SHP77 (cell line): ENCODE results near the gene SDK2.

Source experiments
- DNase-seq, 2 experiments: peaks; one replicate each; lab custom pipeline; 2025; lab: John Stamatoyannopoulos, UW

The SDK2 gene

DNA sequence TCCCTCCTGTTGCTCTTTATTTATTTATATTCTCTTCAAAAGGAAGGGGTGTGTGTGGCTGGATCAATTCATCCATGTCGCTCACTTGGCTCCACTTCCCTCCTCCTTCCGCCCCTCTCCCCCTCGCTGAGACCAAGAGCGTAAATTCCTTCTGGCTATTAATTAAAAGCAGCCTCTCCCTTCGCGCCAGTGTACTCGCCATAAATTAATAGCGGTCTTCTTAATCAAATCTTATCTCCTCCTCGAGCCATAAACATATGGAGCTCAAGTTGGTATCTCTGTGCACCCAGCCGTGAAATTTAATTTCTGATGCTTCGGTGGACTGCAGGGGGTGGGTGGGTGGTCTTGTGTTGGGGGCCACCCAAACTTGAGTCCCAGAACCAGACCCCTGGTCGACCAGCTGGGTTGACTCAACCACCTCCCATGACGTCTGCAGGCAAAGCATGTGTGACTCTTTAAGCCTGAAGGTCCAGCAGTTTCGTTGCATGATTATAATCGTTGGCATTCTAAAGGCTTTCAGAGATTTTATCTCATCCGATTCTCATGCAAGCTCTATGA is 57.9 kb downstream of the SDK2 start:
- no peak for DNase-seq

DNA sequence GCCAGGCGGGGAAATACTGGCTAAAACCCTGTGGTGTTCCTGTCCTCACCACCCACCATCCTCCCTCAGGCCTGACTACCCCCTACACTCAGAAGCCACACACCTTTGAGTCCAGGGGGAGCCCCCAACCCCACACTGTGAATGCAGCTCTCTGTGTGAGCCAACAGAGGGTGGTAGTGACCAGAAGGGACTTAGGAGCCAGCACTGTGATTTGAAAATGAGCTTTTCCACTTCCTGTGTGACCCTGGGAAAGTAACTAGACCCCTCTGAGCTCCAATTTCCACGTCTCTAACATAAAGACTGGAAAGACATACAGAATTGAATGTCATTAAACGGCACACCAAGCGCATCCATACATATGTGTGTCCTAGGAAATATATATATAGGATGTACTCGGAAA is 58.7 kb downstream of the SDK2 start:
- DNase-seq, result no peak

DNA sequence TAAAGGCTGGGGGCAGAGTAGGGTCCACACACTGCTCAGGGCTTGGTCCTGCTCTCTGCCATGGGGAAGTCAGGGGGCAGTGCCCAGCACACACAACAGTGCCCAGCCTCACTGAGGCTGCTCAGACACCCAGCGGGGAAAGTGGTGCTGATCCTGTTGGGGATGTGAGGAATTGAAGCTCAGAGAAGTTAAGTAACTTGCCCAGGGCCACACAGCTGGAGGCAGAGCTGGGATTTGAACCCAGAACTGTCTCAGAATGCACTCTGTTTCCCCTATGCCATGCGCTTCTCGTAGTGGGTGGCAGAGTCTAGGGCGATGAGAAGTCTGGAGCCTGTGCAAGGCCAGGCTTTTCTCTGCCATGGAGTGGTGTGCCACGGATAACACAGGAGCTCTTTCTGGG is 59.3 kb downstream of the SDK2 start:
- DNase-seq, result no peak

DNA sequence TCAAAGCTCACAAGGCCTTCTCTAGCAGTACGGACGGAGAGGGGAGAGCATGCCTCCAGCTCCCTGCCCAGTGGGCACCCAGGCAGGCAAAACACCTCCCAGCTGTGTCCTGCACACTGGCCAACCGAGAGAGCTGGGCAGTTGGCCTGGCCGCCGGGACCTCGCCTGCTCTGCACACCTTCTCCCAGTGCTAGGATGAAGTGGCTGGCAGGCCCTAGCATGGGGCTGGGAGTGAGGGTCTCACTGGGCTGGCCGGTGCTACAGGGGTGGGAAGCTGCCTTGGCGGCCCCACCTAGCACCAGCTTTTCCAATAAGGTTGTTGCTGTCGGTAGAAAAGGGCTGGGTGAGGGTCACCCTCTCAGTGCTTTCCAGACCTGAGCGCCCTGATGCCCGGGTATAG is 60.2 kb downstream of the SDK2 start:
- no peak for DNase-seq

DNA sequence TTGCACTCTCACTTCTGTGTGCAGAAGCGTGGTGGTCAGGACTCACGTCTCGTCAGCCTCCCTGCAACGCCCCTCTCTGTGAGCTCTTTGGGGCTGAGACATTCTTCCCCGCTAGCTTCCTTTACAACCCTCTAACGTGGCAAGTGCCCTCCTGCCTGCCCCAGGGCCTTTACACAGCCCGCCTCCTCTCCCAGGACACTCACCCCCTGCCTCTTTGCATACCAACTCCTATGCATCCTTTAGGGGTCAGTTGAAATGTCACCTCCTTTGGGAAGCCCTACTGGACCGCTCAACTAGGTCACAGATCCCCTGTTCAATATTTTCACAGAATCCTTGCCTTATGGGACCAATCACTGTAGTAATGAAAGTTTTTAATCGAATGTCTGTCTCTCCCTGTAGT is 61.4 kb downstream of the SDK2 start:
- no peak for DNase-seq

DNA sequence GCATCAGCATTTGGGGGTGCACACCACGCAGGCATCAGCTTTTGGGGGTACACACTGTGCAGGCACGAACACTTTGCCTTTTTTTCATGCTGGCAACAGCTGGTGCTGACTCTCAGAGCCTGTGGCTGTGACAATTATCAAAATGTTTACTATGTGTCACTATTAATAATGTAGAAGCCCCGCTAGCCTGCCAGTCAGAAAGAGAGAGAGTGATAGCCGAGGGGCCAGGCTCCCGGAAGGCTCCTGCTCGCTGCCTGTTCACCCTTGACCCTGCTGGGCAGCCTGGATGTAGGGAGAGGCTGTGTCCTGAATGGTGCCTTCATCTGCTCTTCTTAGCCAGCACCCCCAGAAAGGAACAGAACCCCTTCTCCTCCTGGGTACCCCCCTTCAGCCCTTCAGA is 61.9 kb downstream of the SDK2 start:
- no peak for DNase-seq

DNA sequence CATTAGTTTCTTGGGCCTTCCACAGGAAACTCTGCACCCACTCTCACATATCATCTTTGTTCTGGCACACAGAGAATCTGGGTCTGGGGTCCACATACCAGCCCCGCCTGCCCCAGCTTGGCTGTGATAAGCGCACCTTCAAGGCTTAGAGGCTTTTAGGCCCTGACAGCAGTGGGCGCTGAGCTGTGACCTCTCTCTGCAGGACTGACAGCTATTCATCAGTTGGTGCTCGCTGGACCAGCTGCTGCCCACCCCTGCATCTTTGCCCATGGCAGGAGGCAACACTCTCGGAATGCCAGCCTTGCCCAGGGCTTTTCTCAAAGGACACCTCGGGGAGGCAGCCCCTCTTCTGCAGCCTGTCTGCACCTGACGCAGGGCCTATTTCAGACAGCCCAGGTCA is 62.9 kb downstream of the SDK2 start:
- no peak for DNase-seq

DNA sequence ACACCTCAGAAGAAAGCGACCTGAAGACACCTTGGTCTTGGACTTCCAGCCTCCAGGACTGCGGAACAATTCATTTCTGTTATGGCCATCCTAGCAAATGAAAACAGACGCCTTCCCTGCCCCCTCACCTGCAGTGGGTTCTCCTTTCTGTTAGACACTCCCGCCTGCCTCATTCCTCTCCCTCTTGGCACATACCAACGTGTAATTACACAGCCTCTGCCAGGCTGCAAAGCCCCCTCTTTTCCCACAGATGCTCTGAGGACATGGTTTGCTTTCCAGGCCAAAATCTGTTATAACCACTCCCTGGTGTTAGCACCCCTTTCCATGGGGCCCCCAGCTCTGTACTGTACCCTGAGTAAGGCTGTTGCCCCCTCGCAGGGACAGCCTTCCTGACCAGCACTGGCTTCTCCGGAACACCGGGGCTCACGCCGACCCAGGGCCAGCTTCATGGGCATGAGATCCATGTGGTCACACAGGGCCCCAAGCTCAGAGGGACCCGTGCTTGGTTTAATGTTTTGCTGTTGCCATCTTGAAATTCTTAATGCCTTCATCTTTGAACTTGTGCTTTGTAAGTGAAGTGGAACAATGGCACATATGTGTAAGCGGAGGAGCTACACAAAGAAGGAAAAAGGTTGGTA is 64.1 kb downstream of the SDK2 start:
- DNase-seq, result no peak

DNA sequence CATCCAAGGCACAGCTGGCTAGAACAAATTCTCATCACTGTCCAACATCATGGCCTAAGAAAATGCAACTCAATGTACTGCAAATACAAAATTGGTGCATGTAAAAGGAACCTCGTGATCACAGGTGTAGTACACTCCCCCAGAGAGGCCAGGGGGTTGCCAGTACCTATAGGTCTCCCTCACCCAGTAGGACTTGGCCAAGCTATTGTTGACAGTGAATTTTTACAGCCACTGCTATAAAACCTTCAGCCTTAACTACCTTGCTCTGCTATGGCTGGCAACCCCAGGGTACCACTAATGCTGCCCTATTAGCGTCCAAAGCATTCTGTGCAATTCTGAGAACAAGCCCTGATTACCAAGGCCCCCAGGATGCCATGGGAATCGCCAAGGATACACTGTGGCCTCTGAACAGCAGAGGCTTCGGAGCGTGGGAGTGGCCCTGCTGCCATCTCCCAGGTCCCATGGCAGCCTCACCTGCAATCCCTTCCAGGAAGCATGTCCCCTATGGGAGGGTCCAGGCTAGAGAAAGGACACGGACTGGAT is 67.6 kb downstream of the SDK2 start:
- no peak for DNase-seq

DNA sequence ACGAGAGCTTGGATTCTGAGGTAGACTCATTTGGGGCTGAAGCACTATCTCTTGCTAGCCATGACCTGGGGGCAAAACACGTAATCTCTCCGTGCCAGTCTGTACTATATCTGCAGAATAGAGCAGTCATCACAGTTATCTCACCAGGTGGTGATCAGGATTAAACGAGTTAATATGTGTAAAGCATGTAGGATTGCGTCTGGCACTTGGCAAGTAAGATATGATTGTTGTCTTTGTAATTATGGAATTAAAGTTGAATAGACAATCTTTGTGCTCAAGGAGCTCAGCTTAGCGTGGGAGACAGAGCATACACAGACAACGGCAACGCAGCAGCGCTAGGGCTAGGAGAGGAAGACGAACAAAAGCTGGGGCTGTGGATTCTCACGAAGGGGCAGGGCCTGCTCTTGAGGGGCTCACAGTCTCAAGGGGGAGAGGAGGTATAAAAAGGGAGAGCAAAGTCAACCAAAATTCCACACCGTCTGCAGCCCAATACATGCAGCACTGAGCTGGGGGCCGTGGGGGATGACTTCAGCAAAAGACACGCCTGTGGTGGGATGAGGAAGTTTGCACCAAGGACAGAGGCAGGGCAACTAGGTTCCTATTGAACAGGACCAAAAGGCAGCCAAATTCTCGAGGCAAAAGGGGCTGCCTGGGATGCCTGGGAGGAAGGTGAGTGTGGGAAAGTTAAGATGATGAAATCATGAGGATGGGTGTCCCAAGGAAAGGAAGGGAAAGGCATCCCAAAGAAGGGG is 68.6 kb downstream of the SDK2 start:
- DNase-seq, result no peak

DNA sequence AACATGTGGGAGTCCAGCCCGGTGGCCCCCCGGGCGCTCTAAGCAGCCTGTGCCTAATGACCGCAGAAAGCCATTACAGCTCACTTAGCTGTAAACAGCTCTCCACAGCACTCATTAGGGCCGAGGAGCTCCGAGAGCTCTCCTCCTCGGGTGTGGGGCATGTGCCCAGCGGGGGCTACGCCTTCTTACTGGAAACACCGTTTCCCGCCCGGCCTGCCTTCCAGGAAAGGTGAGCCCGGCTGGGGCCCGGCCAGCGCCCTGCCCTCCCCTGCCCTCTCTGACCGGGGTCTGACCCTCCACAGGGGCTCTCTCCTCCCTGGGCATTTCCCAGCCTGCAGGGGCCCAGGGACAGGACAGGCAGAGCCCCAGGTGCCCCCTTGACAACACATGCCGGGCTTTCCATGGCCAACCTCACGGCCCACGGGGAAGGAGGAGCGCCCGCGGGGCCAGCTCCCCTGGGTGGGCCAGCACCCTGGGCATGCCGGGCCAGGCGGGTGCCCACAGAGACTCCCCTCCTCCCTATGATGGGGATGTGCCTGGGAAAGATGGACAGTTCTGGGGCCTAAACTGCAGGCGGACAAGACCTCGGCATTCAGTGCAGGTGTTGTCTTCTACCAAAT is 72.6 kb downstream of the SDK2 start:
- no peak for DNase-seq

DNA sequence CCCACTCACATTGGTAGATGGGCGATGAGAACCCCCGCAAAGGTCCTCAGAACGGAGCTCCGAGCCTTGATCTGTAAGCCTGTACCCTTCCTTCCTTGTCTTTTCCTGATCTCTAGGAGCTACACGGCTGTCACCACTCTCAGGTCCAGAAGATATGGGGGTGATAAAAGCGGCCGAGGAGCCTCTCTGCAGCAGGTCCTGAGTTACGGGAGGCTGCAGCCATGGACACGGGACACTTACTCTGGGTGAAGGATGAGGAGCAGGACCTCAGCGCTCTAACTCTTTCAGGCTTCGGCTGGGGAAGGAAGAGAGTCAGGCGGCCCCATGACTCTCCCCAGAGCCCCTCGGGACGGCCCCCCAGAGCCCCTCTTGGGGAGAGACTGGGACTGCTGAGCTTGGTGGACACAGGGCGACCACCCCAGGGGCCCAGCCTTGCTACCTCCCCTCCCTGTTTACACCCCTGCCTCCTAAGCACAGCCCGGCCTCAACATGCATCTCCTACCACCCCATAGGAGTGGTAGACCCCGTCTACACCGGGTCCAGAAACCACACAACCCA is 74.4 kb downstream of the SDK2 start:
- no peak for DNase-seq

DNA sequence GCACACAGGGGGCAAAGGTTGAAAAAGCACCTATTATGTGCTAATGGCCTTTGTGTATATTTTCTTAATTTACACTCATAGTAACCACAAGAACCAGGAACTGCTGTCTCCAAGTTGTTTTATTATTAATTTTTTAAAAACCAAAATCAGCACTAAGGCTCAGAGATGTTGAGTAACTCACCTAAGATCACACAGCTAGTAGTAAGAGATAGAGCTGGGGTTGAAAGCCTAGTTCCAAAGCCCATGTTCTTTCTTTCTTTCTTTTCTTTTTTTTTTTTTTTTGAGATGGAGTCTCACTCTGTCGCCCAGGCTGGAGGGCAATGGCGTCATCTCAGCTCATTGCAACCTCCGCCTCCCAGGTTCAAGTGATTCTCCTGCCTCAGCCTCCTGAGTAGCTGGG is 75.3 kb downstream of the SDK2 start:
- no peak for DNase-seq

DNA sequence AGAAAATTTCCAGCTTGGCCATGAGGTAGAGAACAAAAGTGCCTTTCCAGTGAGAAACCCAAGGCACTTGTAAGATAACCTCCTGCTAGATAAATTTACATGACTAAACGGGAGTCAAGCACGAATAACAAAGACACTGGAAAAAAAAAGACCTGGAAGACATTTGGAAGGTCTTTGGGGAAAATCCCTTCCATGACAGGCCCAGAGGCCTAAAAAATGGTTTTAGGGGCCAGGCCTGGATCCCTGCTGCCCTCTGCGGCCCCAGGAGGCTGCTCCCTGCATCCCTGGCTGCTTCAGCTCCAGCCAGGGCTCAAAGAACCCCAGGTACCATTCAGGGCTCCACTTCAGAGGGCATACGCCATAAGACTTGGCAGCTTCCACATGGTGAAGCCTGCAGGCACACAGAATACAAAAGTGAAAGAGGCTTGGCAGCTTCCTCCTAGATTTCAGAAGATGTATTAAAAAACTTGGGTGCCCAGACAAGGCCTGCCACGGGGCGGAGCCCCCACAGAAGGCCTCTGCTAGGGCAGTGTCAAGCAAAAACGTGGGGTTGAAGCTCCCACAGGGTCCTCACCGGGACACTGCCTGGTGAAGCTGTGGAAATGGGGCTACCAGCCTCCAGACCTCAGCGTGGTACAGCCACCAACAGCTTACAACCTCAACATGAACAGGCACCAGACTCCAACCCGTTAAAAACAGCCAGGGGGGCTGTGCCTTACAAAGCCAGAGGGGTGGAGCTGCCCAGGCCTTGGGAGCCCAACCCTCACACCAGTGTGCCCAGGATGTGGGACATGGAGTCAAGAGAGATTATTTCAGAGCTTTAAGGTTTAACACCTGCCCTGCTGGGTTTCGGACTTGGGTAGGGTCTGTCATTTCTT is 77.1 kb downstream of the SDK2 start:
- DNase-seq, result no peak

DNA sequence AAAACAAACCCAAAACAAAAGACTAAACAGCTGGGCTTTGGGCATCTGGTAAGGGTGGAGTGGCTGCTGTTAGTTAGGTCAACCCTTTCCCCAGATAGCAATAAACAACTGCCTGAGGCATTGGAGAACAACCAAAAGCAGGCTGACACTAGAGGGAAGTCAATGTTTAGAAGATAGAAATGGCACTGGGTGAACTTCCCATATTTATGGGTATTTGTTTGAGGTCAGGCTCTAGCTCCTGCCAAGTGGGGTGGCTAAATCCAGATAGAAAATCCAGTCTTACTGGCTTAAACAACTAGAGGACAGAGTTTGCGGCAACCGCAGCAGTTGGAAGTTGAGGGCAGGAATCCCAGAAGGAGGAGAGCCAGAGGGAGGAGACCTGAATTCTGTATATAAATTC is 79.4 kb downstream of the SDK2 start:
- no peak for DNase-seq

DNA sequence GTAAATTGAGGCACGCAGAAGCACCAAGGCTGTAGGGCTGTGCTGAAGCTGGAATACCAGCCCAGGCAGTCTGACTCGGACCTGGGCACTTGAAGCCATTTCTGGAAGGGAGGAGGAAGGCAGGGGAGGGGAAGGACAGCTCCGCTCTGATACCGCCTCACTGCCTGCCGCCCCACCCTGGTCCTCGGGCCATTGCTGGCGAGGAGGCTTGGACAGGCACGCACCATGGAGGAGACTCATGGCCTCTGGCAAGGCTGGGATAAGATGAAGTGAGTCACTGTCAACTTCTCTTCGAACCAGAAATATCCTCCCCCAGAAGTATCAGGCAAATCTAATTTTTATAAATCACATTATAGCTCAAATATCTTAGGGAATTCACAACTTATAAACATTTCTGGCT is 81.3 kb downstream of the SDK2 start:
- DNase-seq, result no peak

DNA sequence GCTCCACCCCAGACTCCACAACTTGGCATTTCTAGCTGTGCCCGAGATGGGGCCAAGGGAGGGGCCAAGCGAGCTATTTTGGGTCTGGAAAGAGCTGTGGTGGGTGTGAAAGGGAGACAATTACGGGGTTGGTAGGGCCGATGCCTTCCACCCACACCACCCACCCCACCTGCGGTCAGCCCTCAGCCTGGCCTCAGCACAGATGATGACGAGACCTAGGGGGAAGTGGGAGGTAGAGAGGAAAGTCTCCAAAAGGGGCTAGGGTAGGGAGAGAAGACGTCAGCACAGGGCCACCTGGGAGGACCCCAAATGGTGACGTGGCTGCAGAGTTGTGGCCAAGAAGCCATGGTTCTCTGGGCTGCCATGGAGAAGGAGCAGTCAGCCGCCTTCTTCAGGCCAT is 83.1 kb downstream of the SDK2 start:
- DNase-seq, result no peak

DNA sequence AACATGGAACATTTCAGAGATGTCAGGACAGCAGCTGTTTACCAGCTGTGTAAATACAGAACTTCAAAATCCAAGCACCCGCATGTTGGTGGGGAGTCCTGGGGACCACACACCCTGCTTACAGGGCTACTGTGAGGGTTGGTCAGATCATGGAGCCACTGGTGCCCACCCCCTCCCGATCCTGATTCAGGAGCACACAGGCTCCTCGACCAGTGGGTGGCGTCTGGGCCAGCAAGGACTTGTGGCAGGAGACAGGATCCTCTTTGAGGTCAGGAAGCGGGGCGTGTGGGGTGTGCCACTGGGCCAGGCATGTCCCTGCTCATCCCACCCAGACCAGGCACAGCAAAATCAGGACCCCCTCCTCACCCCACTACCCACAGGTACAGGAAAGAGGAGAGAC is 83.6 kb downstream of the SDK2 start:
- DNase-seq, result peak; percentile 8 to 31

DNA sequence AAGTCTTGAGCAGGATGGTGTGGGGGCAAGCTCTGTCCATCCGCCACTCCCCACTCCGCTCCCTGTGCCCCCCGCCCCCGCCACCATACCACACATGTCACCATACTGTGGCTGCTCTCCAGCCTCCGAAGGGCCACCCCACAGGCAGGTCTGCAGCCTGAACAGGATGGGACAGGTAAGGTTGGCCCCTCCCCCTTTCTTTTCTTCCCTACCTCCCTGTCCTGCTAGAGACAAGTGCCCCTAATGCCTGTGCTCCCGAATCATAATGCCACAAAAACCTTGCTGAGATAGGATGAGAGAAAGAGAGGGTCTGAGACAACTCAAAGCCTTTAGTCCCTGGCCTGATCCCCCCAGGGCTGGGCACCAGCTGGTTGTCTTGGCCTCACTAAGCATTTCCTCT is 84.7 kb downstream of the SDK2 start:
- DNase-seq, result no peak

DNA sequence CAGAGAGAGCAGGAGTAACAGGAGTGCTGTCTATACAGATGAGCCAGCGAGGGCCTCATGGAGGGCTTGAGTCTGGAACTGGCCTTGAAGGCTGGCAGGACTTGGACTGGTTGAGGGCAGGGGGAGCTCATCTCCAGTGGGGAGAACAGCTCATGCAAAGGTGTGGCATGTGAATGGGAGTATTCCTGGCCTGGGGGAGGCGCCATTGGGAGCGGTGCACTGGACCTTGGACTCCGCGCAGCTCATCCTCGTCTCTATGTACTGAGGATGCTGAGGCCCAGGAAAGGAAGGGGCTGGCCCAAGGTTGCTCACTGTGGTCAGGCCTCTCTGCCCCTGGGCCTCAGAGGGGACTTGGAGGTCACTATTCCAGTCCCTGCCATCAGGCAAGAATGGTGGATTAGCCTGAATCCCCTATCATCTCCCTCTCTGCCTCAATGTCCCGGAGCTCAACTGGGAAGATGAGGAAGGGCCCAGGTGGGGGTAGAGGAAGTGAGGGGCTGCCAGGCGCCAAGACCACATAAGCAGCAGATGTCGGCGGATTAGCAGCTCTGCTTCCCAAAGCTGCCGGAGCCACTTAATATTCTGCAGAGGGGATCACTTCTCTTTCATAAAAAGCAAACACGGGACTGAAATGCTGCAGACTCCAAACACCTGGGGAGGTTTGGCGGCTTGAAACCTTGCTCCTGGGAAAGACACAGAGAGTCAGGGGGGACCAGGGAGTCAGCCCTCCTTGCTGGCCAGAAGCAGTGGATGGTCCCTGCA is 88.9 kb downstream of the SDK2 start:
- DNase-seq, result no peak

DNA sequence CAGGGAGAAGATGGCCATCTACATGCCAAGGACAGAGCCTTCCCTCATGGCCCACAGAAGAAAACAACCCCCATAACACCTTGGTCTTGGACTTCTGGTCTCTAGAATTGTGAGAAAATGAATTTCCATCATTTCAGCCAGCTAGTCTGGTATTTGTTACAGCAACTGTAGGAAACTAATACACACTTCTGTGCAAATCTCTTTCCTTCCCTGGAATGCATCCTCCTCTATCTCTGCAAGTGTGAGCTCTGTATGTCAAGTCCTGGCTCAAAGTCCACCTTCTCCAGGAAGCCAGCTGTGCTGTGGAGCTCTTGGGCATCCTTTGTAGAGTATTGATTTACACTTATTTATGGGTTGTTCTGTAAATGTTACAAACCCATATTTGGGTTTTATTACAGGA is 89.7 kb downstream of the SDK2 start:
- DNase-seq, result no peak
